Vagina (tissue), 2 donors: ENCODE results near the gene REPS1.

Source experiments
- CTCF ChIP-seq, 3 experiments: fragments of 450-650 bp in 2 of 3; fragments of 200-600 bp in 1 of 3; sonication (generic) in 1 of 3; IDR thresholded peaks; one replicate each; pipeline ENCODE4 v1.5.1; 2017 to 2019; ENCODE audit warnings: antibody characterized with exemption in 3 of 3, mild to moderate bottlenecking in 2 of 3, moderate library complexity in 2 of 3
- POLR2AphosphoS5 ChIP-seq, 2 donors: sonication (generic); formaldehyde crosslinking; IDR thresholded peaks; one replicate each; pipeline ENCODE4 v1.9.0; 2017; ENCODE audit warnings: antibody characterized with exemption in 2 of 2, mild to moderate bottlenecking in 2 of 2, low read depth in 1 of 2; ENCODE audit not compliant: insufficient read depth in 1 of 2

GRCh38 chr6:138972226-138972665 is 15.8 kb downstream of the REPS1 start:
- TF ChIP-seq CTCF (IDR thresholded peaks at IDR 0.05) (no peak), POLR2AphosphoS5 (IDR thresholded peaks at IDR 0.05; ENCODE audit: insufficient read depth in 1 of 2, low read depth in 1 of 2) (no peak)
